HepG2 (cell line): Measurements from ENCODE around the gene HYPK. TPM values are rescaled to one million over a fixed set of nuclear protein-coding genes. Genes with fewer than 3 reads are reported as not detected.

ENCODE experiments used
- ATAC-seq: fragments of 200-7000 bp; cut with Tn5 transposase; 3 replicates; pipeline ENCODE4 v1.9.1; 2020; ENCODE audit warnings: mild to moderate bottlenecking, moderate library complexity
- BruUV-seq: library from RNA; stranded (reverse); fragments of 400-500 nt; replicated peaks from 2 replicates; lab custom pipeline; 2021; lab: Mats Ljungman, UMichigan
- CTCF ChIA-PET: fragments of 300-600 bp; formaldehyde crosslinking; extraction: SDS; loops from one replicate; lab custom pipeline; 2021; ENCODE audit warnings: low total read pairs, inconsistent platforms, low intra/inter-chr PET ratio; lab: Yijun Ruan, JAX
- POLR2A ChIA-PET: fragments of 350-600 bp; sonication (Branson Sonifier 250); formaldehyde crosslinking; loops from one replicate; lab custom pipeline; 2020; ENCODE audit warnings: antibody characterized with exemption, inconsistent platforms; lab: Yijun Ruan, JAX
- DNase-seq: peaks from one replicate; pipeline ENCODE4 v3.0.0-alpha.2; 2015; ENCODE audit warnings: low spot score
- FAIRE-seq: peaks from 3 replicates; lab custom pipeline; 2011; peaks lifted over from hg19 to GRCh38; lab: Jason Lieb, UNC
- H2AFZ ChIP-seq: one replicate; pipeline ENCODE4 v1.6.1; 2011; ENCODE audit warnings: low read length, inconsistent platforms
- H3K27ac ChIP-seq: fragments of 300-600 bp; 3 replicates; pipeline ENCODE4 v1.8.0; 2011; ENCODE audit warnings: mixed run types, mild to moderate bottlenecking, mixed read lengths, low read length, inconsistent platforms; ENCODE audit not compliant: insufficient read depth; ENCODE audit errors: extremely low read length
- H3K27me3 ChIP-seq, 2 experiments: fragments of 200-600 bp in 1 of 2; 2 replicates in 1 of 2; 3 replicates in 1 of 2; pipeline versions ENCODE4 v1.6.0 to v1.8.0; 2011; ENCODE audit warnings: low read length in 2 of 2, mild to moderate bottlenecking in 2 of 2, moderate library complexity in 2 of 2, inconsistent platforms in 1 of 2; ENCODE audit not compliant: insufficient read depth in 2 of 2, control insufficient read depth in 1 of 2
- H3K36me3 ChIP-seq, 2 experiments: fragments of 200-600 bp in 1 of 2; replicated peaks in 1 of 2; 2 replicates in 1 of 2; 3 replicates in 1 of 2; pipeline versions ENCODE4 v1.5.1 to v1.8.0; 2011; ENCODE audit warnings: low read length in 2 of 2, inconsistent platforms in 1 of 2; ENCODE audit not compliant: insufficient read depth in 2 of 2, control insufficient read depth in 1 of 2
- H3K4me1 ChIP-seq: 2 replicates; pipeline ENCODE4 v1.5.1; 2012; ENCODE audit warnings: low read length, inconsistent platforms; ENCODE audit not compliant: insufficient read depth
- H3K4me2 ChIP-seq: 2 replicates; pipeline ENCODE4 v1.6.0; 2011; ENCODE audit warnings: low read depth, low read length, inconsistent platforms
- H3K4me3 ChIP-seq, 3 experiments: fragments of 200-600 bp in 1 of 3; sonication (generic), shearing (Covaris generic) in 1 of 3; replicated peaks in 1 of 3; 2 replicates each; pipeline ENCODE4 v1.5.1; 2011 to 2016; ENCODE audit warnings: low read length in 3 of 3, inconsistent platforms in 2 of 3, low read depth in 2 of 3, mild to moderate bottlenecking in 2 of 3, control low read depth in 1 of 3, mixed read lengths in 1 of 3; ENCODE audit not compliant: insufficient read depth in 1 of 3
- H3K79me2 ChIP-seq: one replicate; pipeline ENCODE4 v1.6.1; 2011; ENCODE audit warnings: low read length, inconsistent platforms; ENCODE audit not compliant: insufficient read depth
- H3K9ac ChIP-seq: 2 replicates; pipeline ENCODE4 v1.6.0; 2011; ENCODE audit warnings: mild to moderate bottlenecking, low read depth, low read length, inconsistent platforms; ENCODE audit not compliant: insufficient read depth
- H3K9me3 ChIP-seq: 2 replicates; pipeline ENCODE4 v1.5.1; 2012; ENCODE audit warnings: mild to moderate bottlenecking, low read length
- H4K20me1 ChIP-seq: 2 replicates; pipeline ENCODE4 v1.6.0; 2011; ENCODE audit warnings: inconsistent platforms, mild to moderate bottlenecking, low read length, moderate library complexity; ENCODE audit not compliant: insufficient read depth
- CREM ChIP-seq, 2 experiments: sonication (generic) in 1 of 2; formaldehyde crosslinking in 1 of 2; IDR thresholded peaks; 2 replicates each; pipeline versions ENCODE4 v1.4.0 to v1.6.1; 2016 to 2020; ENCODE audit warnings: antibody characterized with exemption in 1 of 2, mild to moderate bottlenecking in 1 of 2, missing genetic modification reagents in 1 of 2
- GABPA ChIP-seq, 2 experiments: IDR thresholded peaks; 2 replicates each; pipeline ENCODE4 v1.6.1; 2011 to 2016; ENCODE audit warnings: low read depth in 2 of 2, low read length in 1 of 2, missing biosample characterization in 1 of 2, missing genetic modification characterization in 1 of 2
- HNRNPH1 ChIP-seq: fragments of 200-400 bp; formaldehyde crosslinking; optimal IDR thresholded peaks from 2 replicates; pipeline ENCODE3; 2017; ENCODE audit warnings: mild to moderate bottlenecking, low read depth, low read length
- HOXA3 ChIP-seq: sonication (generic); formaldehyde crosslinking; IDR thresholded peaks from 2 replicates; pipeline ENCODE4 v1.5.0; 2020; ENCODE audit warnings: missing genetic modification reagents
- KMT2A ChIP-seq: sonication (generic); formaldehyde crosslinking; IDR thresholded peaks from 2 replicates; pipeline ENCODE4 v1.4.0; 2020; ENCODE audit warnings: missing genetic modification reagents
- MEF2D ChIP-seq: sonication (generic); formaldehyde crosslinking; IDR thresholded peaks from 2 replicates; pipeline ENCODE4 v1.5.1; 2020; ENCODE audit warnings: mild to moderate bottlenecking, missing genetic modification reagents
- PITX1 ChIP-seq: sonication (generic); formaldehyde crosslinking; IDR thresholded peaks from 2 replicates; pipeline ENCODE4 v1.5.1; 2020; ENCODE audit warnings: mild to moderate bottlenecking, missing genetic modification reagents
- RXRA ChIP-seq: sonication (generic); formaldehyde crosslinking; IDR thresholded peaks from 2 replicates; pipeline ENCODE4 v1.5.1; 2020; ENCODE audit warnings: missing genetic modification reagents
- SAP130 ChIP-seq: IDR thresholded peaks from 2 replicates; pipeline ENCODE4 v1.6.1; 2016; ENCODE audit warnings: low read depth
- YEATS2 ChIP-seq: sonication (generic); formaldehyde crosslinking; IDR thresholded peaks from 2 replicates; pipeline ENCODE4 v1.4.0; 2020; ENCODE audit warnings: missing genetic modification reagents, borderline replicate concordance
- ZBTB38 ChIP-seq: sonication (generic); formaldehyde crosslinking; IDR thresholded peaks from 2 replicates; pipeline ENCODE4 v1.5.1; 2020; ENCODE audit warnings: mild to moderate bottlenecking, missing genetic modification reagents
- ZFP1 ChIP-seq: IDR thresholded peaks from 2 replicates; pipeline ENCODE4 v1.6.1; 2016
- ZFP82 ChIP-seq: sonication (generic); formaldehyde crosslinking; IDR thresholded peaks from 2 replicates; pipeline ENCODE4 v1.5.1; 2020; ENCODE audit warnings: mild to moderate bottlenecking, missing genetic modification reagents, borderline replicate concordance
- ZFY ChIP-seq: sonication (generic); formaldehyde crosslinking; IDR thresholded peaks from 2 replicates; pipeline ENCODE4 v1.4.0; 2020; ENCODE audit warnings: missing genetic modification reagents
- ZNF460 ChIP-seq: sonication (generic); formaldehyde crosslinking; IDR thresholded peaks from 2 replicates; pipeline ENCODE4 v1.5.1; 2020; ENCODE audit warnings: missing genetic modification reagents, mild to moderate bottlenecking, borderline replicate concordance
- WGBS: methylation state at CpG from one replicate; pipeline ENCODE4 v1.1.6; 2017; ENCODE audit warnings: low lambda C conversion rate; 5-methylcytosine and 5-hydroxymethylcytosine counted together
- in situ Hi-C: cut with HindIII; loops from 2 replicates; pipeline ENCODE4 v1.10.0; 2017; ENCODE audit warnings: low pct_unique_long_range_greater_than_20kb; ENCODE audit not compliant: extremely low pct_ligation_motif_present
- intact Hi-C: fragments of 100-400 bp; cut with micrococcal nuclease; formaldehyde crosslinking; loops from one replicate; pipeline ENCODE4 v1.10.0; 2022; ENCODE audit not compliant: unreplicated experiment
- polyA plus RNA-seq, 8 experiments: library from polyadenylated mRNA; depleted of rRNA in 3 of 8; stranded (reverse) in 7 of 8; unstranded in 1 of 8; fragments of >200 nt; fragmentation: Illumina TruSeq in 4 of 8; extraction: Trizol in 4 of 8; gene quantifications; 2 replicates each; pipeline versions ENCODE4 v1.2.1 to v1.2.3, GENCODE V29; 2011 to 2016; ENCODE audit warnings: low read depth in 4 of 8, missing spikeins in 1 of 8, mixed read lengths in 1 of 8; ENCODE audit not compliant: insufficient read depth in 1 of 8
- total RNA-seq, 5 experiments: library from RNA; depleted of rRNA; stranded (reverse); fragments of >200 nt; fragmentation: Illumina TruSeq; extraction: Trizol; gene quantifications; 2 replicates each; pipeline ENCODE4 v1.2.3, GENCODE V29; 2016; ENCODE audit warnings: low read depth in 1 of 5
- TF ChIP-seq, protein P1 (sequence below): sonication (generic); formaldehyde crosslinking; IDR thresholded peaks from 2 replicates; pipeline ENCODE4 v1.8.1; 2023; ENCODE audit warnings: missing genetic modification reagents, mild to moderate bottlenecking, borderline replicate concordance
- TF ChIP-seq, protein P2 (sequence below): sonication (generic); formaldehyde crosslinking; IDR thresholded peaks from 2 replicates; pipeline ENCODE4 v1.4.0; 2020; ENCODE audit warnings: missing genetic modification reagents
- TF ChIP-seq, protein P3 (sequence below): sonication (generic); formaldehyde crosslinking; IDR thresholded peaks from 2 replicates; pipeline ENCODE4 v1.4.0; 2020; ENCODE audit warnings: missing genetic modification reagents
- TF ChIP-seq, protein P4 (sequence below): sonication (generic); formaldehyde crosslinking; IDR thresholded peaks from 2 replicates; pipeline ENCODE4 v1.4.0; 2020; ENCODE audit warnings: missing genetic modification reagents, borderline replicate concordance

HYPK gene
- total and polyA plus RNA-seq, 2 of the 13 experiments (the other 11 are each of a cell fraction or from before 2014, with no cell fraction given): 13.5 to 16.5 TPM

DNA sequence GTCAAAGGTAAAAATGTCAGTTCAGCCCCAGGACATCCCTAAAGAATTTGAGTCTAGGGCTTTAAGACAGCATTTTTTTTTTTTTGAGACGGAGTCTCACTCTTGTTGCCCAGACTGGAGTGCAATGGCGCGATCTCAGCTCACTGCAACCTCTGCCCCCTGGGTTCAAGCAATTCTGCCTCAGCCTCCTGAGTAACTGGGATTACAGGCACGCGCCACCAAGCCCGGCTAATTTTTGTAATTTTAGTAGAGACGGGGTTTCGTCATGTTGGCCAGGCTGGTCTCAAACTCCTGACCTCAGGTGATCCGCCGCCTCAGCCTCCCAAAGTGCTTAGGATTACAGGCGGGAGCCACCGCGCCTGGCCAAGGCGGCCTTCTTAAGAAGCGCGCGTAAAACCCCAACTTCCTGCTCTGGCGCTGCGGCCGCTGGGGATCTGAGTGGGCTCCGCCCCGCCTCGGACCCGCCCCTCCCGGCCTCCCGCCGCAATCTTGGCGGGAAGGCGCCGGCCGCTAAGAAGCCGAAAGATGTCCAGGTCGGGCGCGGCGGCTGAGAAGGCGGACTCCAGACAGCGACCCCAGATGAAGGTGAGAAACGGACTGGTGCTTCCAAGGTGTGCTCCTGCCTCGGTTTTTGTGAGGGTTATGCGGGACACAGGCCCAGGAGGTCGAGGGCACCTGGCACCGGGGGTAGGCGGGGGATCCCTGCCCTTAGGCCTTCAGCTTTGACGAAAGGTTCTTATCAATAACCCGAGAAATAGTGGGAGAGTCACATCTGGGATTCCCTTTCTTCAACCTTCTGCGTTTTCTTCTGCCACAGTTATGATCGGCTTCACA is 26.3 kb downstream of the HYPK start, which contains the start of gene WDR76:
Gene WDR76 (plus strand): TSS at position 495 of the 834 bp plus-strand sequence. CDS start 31 bp downstream, at position 526.
- DNase-seq (peak; percentile 11), ATAC-seq (peak; percentile 64), FAIRE-seq (no peak)
- POLR2A ChIA-PET: interaction anchor here (1.1 kb wide), 1 partner anchor 26 kb away, joined by 4 read pairs; the partner anchor contains the start of genes HYPK and SERINC4
- H3K27ac ChIP-seq: peak within 1 kb of the TSS; percentile 60
- H3K4me1 ChIP-seq: peaks cover 44% of the 10 kb centered on the region
- no peak within 1 kb of the TSS for H2AFZ ChIP-seq
- H3K4me3 ChIP-seq: peak within 1 kb of the TSS; percentile 52 to 64 (median 62); a peak in 5 of 6 replicates
- 63% methylated on average over 20 of the region's 48 CpGs for WGBS
- intact Hi-C loops (no loop called here), in situ Hi-C loops (no loop called here)
- peak within 1 kb of the TSS; percentile 66 for H3K9ac ChIP-seq
- CTCF ChIA-PET: no interaction called here
- no peaks in the 10 kb centered on the region for H3K9me3 ChIP-seq
- peaks cover 24% of the 10 kb centered on the region for H3K79me2 ChIP-seq
- peak within 1 kb of the TSS; percentile 66 for H3K4me2 ChIP-seq
- no TSS peak for BruUV-seq
- H3K36me3 ChIP-seq: no peaks in the 10 kb centered on the region
- H3K27me3 ChIP-seq: no peaks in the 10 kb centered on the region; a peak in 1 of 5 replicates
- H4K20me1 ChIP-seq: no peaks in the 10 kb centered on the region
- TF ChIP-seq ZFP1 (CRISPR knock-in tag) (no peak), YEATS2 (CRISPR knock-in tag) (peak; percentile 29; the same call in 1 of the 2 replicates), CREM (IDR thresholded peaks at IDR 0.05) (no peak), CREM (CRISPR knock-in tag; IDR thresholded peaks at IDR 0.05) (no peak), ZBTB38 (CRISPR knock-in tag) (0 out of 2 replicates have a peak, but pooled peaks have one; percentile 24), RXRA (CRISPR knock-in tag) (0 out of 2 replicates have a peak, but pooled peaks have one; percentile 24), ZFP82 (CRISPR knock-in tag) (no peak), KMT2A (CRISPR knock-in tag) (peak; percentile 50), SAP130 (CRISPR knock-in tag) (peak; percentile 65), ZNF460 (CRISPR knock-in tag) (peak; percentile 74), HOXA3 (CRISPR knock-in tag) (0 out of 2 replicates have a peak, but pooled peaks have one; percentile 32), ZFY (CRISPR knock-in tag) (peak; percentile 62), HNRNPH1 (no peak), PITX1 (CRISPR knock-in tag) (no peak), GABPA (IDR thresholded peaks at IDR 0.05; ENCODE audit: low read depth, low read length) (no peak), GABPA (CRISPR knock-in tag; IDR thresholded peaks at IDR 0.05; ENCODE audit: low read depth) (peak; percentile 52), MEF2D (no peak)
- TF ChIP-seq, protein P1, sequence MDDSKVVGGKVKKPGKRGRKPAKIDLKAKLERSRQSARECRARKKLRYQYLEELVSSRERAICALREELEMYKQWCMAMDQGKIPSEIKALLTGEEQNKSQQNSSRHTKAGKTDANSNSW (CRISPR knock-in tag): no peak
- TF ChIP-seq, protein P2, sequence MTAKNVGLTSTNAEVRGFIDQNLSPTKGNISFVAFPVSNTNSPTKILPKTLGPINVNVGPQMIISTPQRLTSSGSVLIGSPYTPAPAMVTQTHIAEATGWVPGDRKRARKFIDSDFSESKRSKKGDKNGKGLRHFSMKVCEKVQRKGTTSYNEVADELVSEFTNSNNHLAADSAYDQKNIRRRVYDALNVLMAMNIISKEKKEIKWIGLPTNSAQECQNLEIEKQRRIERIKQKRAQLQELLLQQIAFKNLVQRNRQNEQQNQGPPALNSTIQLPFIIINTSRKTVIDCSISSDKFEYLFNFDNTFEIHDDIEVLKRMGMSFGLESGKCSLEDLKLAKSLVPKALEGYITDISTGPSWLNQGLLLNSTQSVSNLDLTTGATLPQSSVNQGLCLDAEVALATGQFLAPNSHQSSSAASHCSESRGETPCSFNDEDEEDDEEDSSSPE (CRISPR knock-in tag): peak; percentile 90
- TF ChIP-seq, protein P3, sequence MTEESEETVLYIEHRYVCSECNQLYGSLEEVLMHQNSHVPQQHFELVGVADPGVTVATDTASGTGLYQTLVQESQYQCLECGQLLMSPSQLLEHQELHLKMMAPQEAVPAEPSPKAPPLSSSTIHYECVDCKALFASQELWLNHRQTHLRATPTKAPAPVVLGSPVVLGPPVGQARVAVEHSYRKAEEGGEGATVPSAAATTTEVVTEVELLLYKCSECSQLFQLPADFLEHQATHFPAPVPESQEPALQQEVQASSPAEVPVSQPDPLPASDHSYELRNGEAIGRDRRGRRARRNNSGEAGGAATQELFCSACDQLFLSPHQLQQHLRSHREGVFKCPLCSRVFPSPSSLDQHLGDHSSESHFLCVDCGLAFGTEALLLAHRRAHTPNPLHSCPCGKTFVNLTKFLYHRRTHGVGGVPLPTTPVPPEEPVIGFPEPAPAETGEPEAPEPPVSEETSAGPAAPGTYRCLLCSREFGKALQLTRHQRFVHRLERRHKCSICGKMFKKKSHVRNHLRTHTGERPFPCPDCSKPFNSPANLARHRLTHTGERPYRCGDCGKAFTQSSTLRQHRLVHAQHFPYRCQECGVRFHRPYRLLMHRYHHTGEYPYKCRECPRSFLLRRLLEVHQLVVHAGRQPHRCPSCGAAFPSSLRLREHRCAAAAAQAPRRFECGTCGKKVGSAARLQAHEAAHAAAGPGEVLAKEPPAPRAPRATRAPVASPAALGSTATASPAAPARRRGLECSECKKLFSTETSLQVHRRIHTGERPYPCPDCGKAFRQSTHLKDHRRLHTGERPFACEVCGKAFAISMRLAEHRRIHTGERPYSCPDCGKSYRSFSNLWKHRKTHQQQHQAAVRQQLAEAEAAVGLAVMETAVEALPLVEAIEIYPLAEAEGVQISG (CRISPR knock-in tag): peak; percentile 87
- TF ChIP-seq, protein P4, sequence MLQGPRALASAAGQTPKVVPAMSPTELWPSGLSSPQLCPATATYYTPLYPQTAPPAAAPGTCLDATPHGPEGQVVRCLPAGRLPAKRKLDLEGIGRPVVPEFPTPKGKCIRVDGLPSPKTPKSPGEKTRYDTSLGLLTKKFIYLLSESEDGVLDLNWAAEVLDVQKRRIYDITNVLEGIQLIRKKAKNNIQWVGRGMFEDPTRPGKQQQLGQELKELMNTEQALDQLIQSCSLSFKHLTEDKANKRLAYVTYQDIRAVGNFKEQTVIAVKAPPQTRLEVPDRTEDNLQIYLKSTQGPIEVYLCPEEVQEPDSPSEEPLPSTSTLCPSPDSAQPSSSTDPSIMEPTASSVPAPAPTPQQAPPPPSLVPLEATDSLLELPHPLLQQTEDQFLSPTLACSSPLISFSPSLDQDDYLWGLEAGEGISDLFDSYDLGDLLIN: peak; percentile 88; the same call in 1 of the 2 replicates
